NCI-H1694 (cell line): ENCODE data around the gene FIGLA.
"Not testable (repeated sequence)": the region's sequence is repeated elsewhere in the genome, so short reads cannot be mapped to it uniquely, and the experiment has no call there.

ENCODE experiments used
- DNase-seq: peaks from one replicate; lab custom pipeline; 2025; lab: John Stamatoyannopoulos, UW

FIGLA gene

GRCh38 chr2:70808983-70809958 is 18.8 kb upstream of the FIGLA start:
- no peak for DNase-seq

- no peak for DNase-seq
Observed at GRCh38 chr2:70807828-70808118, 17.3 kb upstream of the FIGLA start.

- no peak for DNase-seq
Observed at GRCh38 chr2:70807102-70807827, 16.8 kb upstream of the FIGLA start.

GRCh38 chr2:70806620-70807019 is 16.2 kb upstream of the FIGLA start:
- no peak for DNase-seq

- no peak for DNase-seq
Observed at GRCh38 chr2:70806013-70806412, 15.6 kb upstream of the FIGLA start.

GRCh38 chr2:70801607-70802263 is 11.3 kb upstream of the FIGLA start:
- DNase-seq = no peak

GRCh38 chr2:70799706-70800105 is 9.3 kb upstream of the FIGLA start:
- no peak for DNase-seq

GRCh38 chr2:70797996-70798395 is 7.6 kb upstream of the FIGLA start:
- not testable (repeated sequence) for DNase-seq

GRCh38 chr2:70797506-70797905 is 7.1 kb upstream of the FIGLA start:
- DNase-seq = no peak

- no peak for DNase-seq
Observed at GRCh38 chr2:70796262-70796661, 5.8 kb upstream of the FIGLA start.

- no peak for DNase-seq
Observed at GRCh38 chr2:70795164-70795995, 4.9 kb upstream of the FIGLA start.

GRCh38 chr2:70793450-70793849 is 3.0 kb upstream of the FIGLA start:
- DNase-seq = no peak

GRCh38 chr2:70789304-70790135 is 923 bp downstream of the FIGLA start:
- peak; percentile 69 for DNase-seq

GRCh38 chr2:70785137-70785911 is 5.1 kb downstream of the FIGLA start:
- peak; percentile 75 for DNase-seq

- DNase-seq = no peak
Observed at GRCh38 chr2:70784320-70784719, 6.1 kb downstream of the FIGLA start.

- DNase-seq = no peak
Observed at GRCh38 chr2:70779911-70780545, 10.4 kb downstream of the FIGLA start.

- no peak for DNase-seq
Observed at GRCh38 chr2:70779491-70779890, 11.0 kb downstream of the FIGLA start.

GRCh38 chr2:70778676-70779075 is 11.8 kb downstream of the FIGLA start:
- no peak for DNase-seq

- no peak for DNase-seq
Observed at GRCh38 chr2:70777450-70777849, 13.0 kb downstream of the FIGLA start.

- DNase-seq = no peak
Observed at GRCh38 chr2:70776266-70776665, 14.2 kb downstream of the FIGLA start.
